Pancreas (tissue), 10 donors: ENCODE data around the gene AIDA. TPM values are rescaled to one million over a fixed set of nuclear protein-coding genes. Genes with fewer than 3 reads are reported as not detected.

Experiments
- ATAC-seq, 4 donors: fragments of 200-7000 bp; cut with Tn5 transposase; one replicate each; pipeline versions ENCODE4 v1.8.0 to v1.9.1; 2020; ENCODE audit warnings: mild to moderate bottlenecking in 4 of 4, moderate library complexity in 4 of 4
- DNase-seq, 6 donors: peaks; one replicate each; pipeline ENCODE4 v3.0.0-alpha.2; 2020
- FAIRE-seq: peaks from 2 replicates; lab custom pipeline; 2012; peaks lifted over from hg19 to GRCh38; lab: Jason Lieb, UNC
- H3K27ac ChIP-seq, 4 donors: fragments of 200-600 bp; sonication (generic); 1 replicate in 3 of 4; 2 replicates in 1 of 4; pipeline versions ENCODE4 v1.5.0 to v1.8.0; 2020
- H3K27me3 ChIP-seq, 4 donors: fragments of 200-600 bp; one replicate each; pipeline ENCODE4 v1.8.0; 2021
- H3K36me3 ChIP-seq, 3 donors: fragments of 200-600 bp; sonication (generic) in 1 of 3; one replicate each; pipeline versions ENCODE4 v1.5.0 to v1.8.0; 2020 to 2021
- H3K4me1 ChIP-seq, 3 donors: fragments of 200-600 bp; one replicate each; pipeline ENCODE4 v1.8.0; 2021
- H3K4me3 ChIP-seq, 4 donors: fragments of 200-600 bp; sonication (generic) in 2 of 4; one replicate each; pipeline versions ENCODE4 v1.5.0 to v1.8.0; 2020 to 2021
- H3K9me3 ChIP-seq, 4 donors: fragments of 200-600 bp; one replicate each; pipeline ENCODE4 v1.8.0; 2021
- CTCF ChIP-seq, 4 donors: fragments of 200-600 bp; sonication (generic) in 3 of 4; IDR thresholded peaks; one replicate each; pipeline versions ENCODE4 v1.5.0 to v1.8.0; 2021; ENCODE audit warnings: antibody characterized with exemption in 4 of 4
- WGBS, 2 donors: extraction: QIAGEN DNeasy Blood & Tissue Kit; methylation state at CpG; one replicate each; pipeline ENCODE4 v1.1.7; 2013; 5-methylcytosine and 5-hydroxymethylcytosine counted together
- intact Hi-C, 3 donors: fragments of 100-400 bp; cut with DNase I; formaldehyde crosslinking; loops; one replicate each; pipeline versions ENCODE4 v1.11.1 to v1.14.2; 2022
- polyA plus RNA-seq, 2 donors: library from polyadenylated mRNA; stranded (reverse); fragments of 200-250 nt; gene quantifications; one replicate each; pipeline ENCODE4 v1.2.3, GENCODE V29; 2013
- total RNA-seq, 6 donors: library from RNA; stranded (reverse); fragmentation: NEBNext Ultra II Directional in 4 of 6; extraction: Animal tissue kit (Norgen Biotek cat#: 25700) in 4 of 6; gene quantifications; one replicate each; pipeline versions ENCODE4 v1.2.1 to v1.2.4, GENCODE V29; 2021 to 2023
- donor health status: healthy with polysubstance abuse.
- donor health status: DM: no; HTN: no; CAD: no; lungs with moderate emphysema.
- donor health status: DM: no; HTN: no; CAD: no.
- donor health status: control.
- donor health status: control.
- donor health status: Bipolar disorder and iron deficiency.
- donor health status: DM: yes; HTN: yes; CAD: no.
- donor health status: DM: no; HTN: no; CAD: no.
- donor health status: DM: no; HTN: no; CAD: no.
- donor health status: DM: yes; HTN: yes; CAD: no.

The AIDA gene
- total and polyA plus RNA-seq, 8 donors, result 20.1 to 41.9 (median 26.0) TPM

GRCh38 chr1:222632749-222633148, 79.5 kb downstream of the AIDA start:
- Histone ChIP-seq H3K9me3 (no peaks in the 10 kb centered on the region), H3K4me3 (no peak overlapping the region), H3K4me1 (no peaks in the 10 kb centered on the region), H3K36me3 (peaks cover 0 to 32% (median 9%) of the 10 kb centered on the region in 3 donors), H3K27ac (no peak overlapping the region), H3K27me3 (no peaks in the 10 kb centered on the region)
- TF ChIP-seq CTCF (IDR thresholded peaks at IDR 0.05), result no peak
- 30 to 34% methylated on average over 2 of the region's 2 CpGs for WGBS, 2 donors
- DNase-seq (no peak), ATAC-seq (no peak), FAIRE-seq (no peak)
- intact Hi-C loops, result loop anchor here in 2 of 3 donors (5.0 to 10.0 kb wide), 2 partner anchors 165 to 168 kb away; no protein-coding TSS in a partner anchor

- no peaks in the 10 kb centered on the region for H3K9me3 ChIP-seq
- intact Hi-C loops, result loop anchor here in 2 of 3 donors (5.0 to 10.0 kb wide), 2 partner anchors 164 to 167 kb away; no protein-coding TSS in a partner anchor
- no peak for ATAC-seq
- no peaks in the 10 kb centered on the region for H3K27me3 ChIP-seq
- no peak for TF ChIP-seq CTCF (IDR thresholded peaks at IDR 0.05)
- no peak for DNase-seq
- FAIRE-seq, result no peak
- 89 to 94% methylated on average over 3 of the region's 3 CpGs for WGBS, 2 donors
- no peaks in the 10 kb centered on the region for H3K4me1 ChIP-seq
- H3K36me3 ChIP-seq, result peaks cover 0 to 33% (median 9%) of the 10 kb centered on the region in 3 donors
- H3K4me3 ChIP-seq, result no peak overlapping the region
- H3K27ac ChIP-seq, result no peak overlapping the region
These were observed 80.6 kb downstream of the AIDA start for GRCh38 chr1:222631611-222632208.

GRCh38 chr1:222629921-222630535, 82.3 kb downstream of the AIDA start:
- no peak overlapping the region for H3K4me3 ChIP-seq
- H3K9me3 ChIP-seq, result no peaks in the 10 kb centered on the region
- no peak overlapping the region for H3K27ac ChIP-seq
- FAIRE-seq (no peak), ATAC-seq (no peak), DNase-seq (no peak)
- WGBS, 2 donors, result 87 to 90% methylated on average over 7 of the region's 7 CpGs
- H3K27me3 ChIP-seq, result no peaks in the 10 kb centered on the region
- peaks cover 0 to 45% (median 9%) of the 10 kb centered on the region in 3 donors for H3K36me3 ChIP-seq
- H3K4me1 ChIP-seq, result no peaks in the 10 kb centered on the region
- intact Hi-C loops, result loop anchor here in 2 of 3 donors (5.0 to 10.0 kb wide), 2 partner anchors 163 to 165 kb away; no protein-coding TSS in a partner anchor
- TF ChIP-seq CTCF (IDR thresholded peaks at IDR 0.05), result no peak

- peaks cover 0 to 45% (median 6%) of the 10 kb centered on the region in 3 donors for H3K36me3 ChIP-seq
- H3K4me3 ChIP-seq, result no peak overlapping the region
- no peak for TF ChIP-seq CTCF (IDR thresholded peaks at IDR 0.05)
- no peak overlapping the region for H3K27ac ChIP-seq
- DNase-seq (no peak), FAIRE-seq (no peak), ATAC-seq (peak in 2 of 4 donors; percentile 32 to 34)
- H3K4me1 ChIP-seq, result no peaks in the 10 kb centered on the region
- WGBS, 2 donors, result 46 to 55% methylated on average over 6 of the region's 6 CpGs
- H3K9me3 ChIP-seq, result no peaks in the 10 kb centered on the region
- intact Hi-C loops, result no loop called here
- H3K27me3 ChIP-seq, result no peaks in the 10 kb centered on the region
These were observed 85.1 kb downstream of the AIDA start for GRCh38 chr1:222627232-222627631.

GRCh38 chr1:222624214-222624613, 88.1 kb downstream of the AIDA start:
- no peak overlapping the region for H3K4me3 ChIP-seq
- intact Hi-C loops, result no loop called here
- ATAC-seq (no peak), DNase-seq (no peak), FAIRE-seq (no peak)
- 92 to 93% methylated on average over 7 of the region's 7 CpGs for WGBS, 2 donors
- H3K36me3 ChIP-seq, result peaks cover 0 to 34% (median 0%) of the 10 kb centered on the region in 3 donors
- H3K27ac ChIP-seq, result no peak overlapping the region
- H3K4me1 ChIP-seq, result peaks cover 0 to 10% (median 0%) of the 10 kb centered on the region in 3 donors
- no peaks in the 10 kb centered on the region for H3K27me3 ChIP-seq
- no peak for TF ChIP-seq CTCF (IDR thresholded peaks at IDR 0.05)
- no peaks in the 10 kb centered on the region for H3K9me3 ChIP-seq
